ENCODE measurements around the gene RBM47.
"Not testable (repeated sequence)": the region's sequence is repeated elsewhere in the genome, so short reads cannot be mapped to it uniquely, and the experiment has no call there.

Gene RBM47

GRCh38 chr4:40585201-40585799 lies 44.4 kb downstream of the RBM47 start:
- DNase-seq: no peak

GRCh38 chr4:40584517-40585141 lies 45.0 kb downstream of the RBM47 start:
- DNase-seq: no peak

- DNase-seq: no peak
Measured at GRCh38 chr4:40583850-40584439, 45.7 kb downstream of the RBM47 start.

- DNase-seq: no peak
Measured at GRCh38 chr4:40582413-40582812, 47.3 kb downstream of the RBM47 start.

GRCh38 chr4:40581254-40582140 lies 48.2 kb downstream of the RBM47 start:
- DNase-seq: peak; percentile 20

- no peak for DNase-seq
Measured at GRCh38 chr4:40579983-40580382, 49.7 kb downstream of the RBM47 start.

- no peak for DNase-seq
Measured at GRCh38 chr4:40577588-40578253, 51.9 kb downstream of the RBM47 start.

- peak; percentile 62 for DNase-seq
Measured at GRCh38 chr4:40576651-40577480, 52.8 kb downstream of the RBM47 start.

- no peak for DNase-seq
Measured at GRCh38 chr4:40575846-40576245, 53.8 kb downstream of the RBM47 start.

GRCh38 chr4:40573593-40574311 lies 55.9 kb downstream of the RBM47 start:
- DNase-seq: peak; percentile 41

- DNase-seq: no peak
Measured at GRCh38 chr4:40572692-40573310, 56.9 kb downstream of the RBM47 start.

- no peak for DNase-seq
Measured at GRCh38 chr4:40571208-40571607, 58.5 kb downstream of the RBM47 start.

- no peak for DNase-seq
Measured at GRCh38 chr4:40570348-40571077, 59.2 kb downstream of the RBM47 start.

GRCh38 chr4:40564815-40565483 lies 64.7 kb downstream of the RBM47 start:
- DNase-seq: no peak

- DNase-seq: no peak
Measured at GRCh38 chr4:40564004-40564403, 65.7 kb downstream of the RBM47 start.

GRCh38 chr4:40563401-40563800 lies 66.3 kb downstream of the RBM47 start:
- DNase-seq: peak; percentile 14

GRCh38 chr4:40562681-40563080 lies 67.0 kb downstream of the RBM47 start:
- no peak for DNase-seq

- DNase-seq: no peak
Measured at GRCh38 chr4:40562208-40562607, 67.5 kb downstream of the RBM47 start.

GRCh38 chr4:40561543-40562177 lies 68.0 kb downstream of the RBM47 start:
- DNase-seq: not testable (repeated sequence)

All from hematopoietic multipotent progenitor cell treated with erythropoietin and hydrocortisone succinate and interleukin-3 and kit ligand, for 6 days (in vitro differentiated cells).